CD4-positive, alpha-beta T cell (primary cell): Measurements from ENCODE around the gene MTX3. TPM values are rescaled to one million over a fixed set of nuclear protein-coding genes. Genes with fewer than 3 reads are reported as not detected.

ENCODE experiments used
- ATAC-seq: fragments of 200-7000 bp; cut with Tn5 transposase; one replicate; pipeline ENCODE4 v1.10.0; 2022; ENCODE audit warnings: mild to moderate bottlenecking; ENCODE audit not compliant: poor library complexity
- CTCF ChIA-PET: fragments of 350-600 bp; sonication (Branson Sonifier 250); formaldehyde crosslinking; loops from one replicate; lab custom pipeline; 2021; ENCODE audit warnings: antibody characterized with exemption, inconsistent platforms; lab: Charles Lee
- POLR2A ChIA-PET: fragments of 350-600 bp; sonication (Branson Sonifier 250); formaldehyde crosslinking; loops from one replicate; lab custom pipeline; 2021; ENCODE audit warnings: antibody characterized with exemption, inconsistent platforms; lab: Charles Lee
- DNase-seq, 14 experiments: peaks; one replicate each; pipeline ENCODE4 v3.0.0-alpha.2; 2013 to 2020; ENCODE audit warnings: mixed read lengths in 2 of 14
- H3K27ac ChIP-seq, 2 donors: one replicate each; pipeline versions ENCODE4 v1.5.1 to v1.7.0; 2013; ENCODE audit warnings: low read length in 2 of 2, low read depth in 1 of 2, mild to moderate bottlenecking in 1 of 2
- H3K27me3 ChIP-seq, 2 experiments: 1 replicate in 1 of 2; 2 replicates in 1 of 2; pipeline versions ENCODE4 v1.6.1 to v1.7.0; 2013; ENCODE audit warnings: low read length in 2 of 2, control low read depth in 1 of 2, mild to moderate bottlenecking in 1 of 2, moderate library complexity in 1 of 2; ENCODE audit not compliant: insufficient read depth in 2 of 2, control insufficient read depth in 1 of 2
- H3K36me3 ChIP-seq: one replicate; pipeline ENCODE4 v1.6.1; 2013; ENCODE audit warnings: low read length, control low read depth; ENCODE audit not compliant: insufficient read depth
- H3K4me1 ChIP-seq: one replicate; pipeline ENCODE4 v1.6.1; 2013; ENCODE audit warnings: low read length, control low read depth; ENCODE audit not compliant: insufficient read depth
- H3K4me3 ChIP-seq: one replicate; pipeline ENCODE4 v1.5.1; 2013; ENCODE audit warnings: mild to moderate bottlenecking, low read length, moderate library complexity
- H3K9me3 ChIP-seq, 2 experiments: 1 replicate in 1 of 2; 2 replicates in 1 of 2; pipeline versions ENCODE4 v1.6.1 to v1.7.0; 2013; ENCODE audit warnings: low read length in 2 of 2, mild to moderate bottlenecking in 2 of 2, control low read depth in 1 of 2, moderate library complexity in 1 of 2; ENCODE audit not compliant: control insufficient read depth in 1 of 2, insufficient read depth in 1 of 2
- H3K27ac Mint-ChIP-seq: one replicate; pipeline ENCODE4 v1.8.0; 2020; ENCODE audit warnings: mixed read lengths
- H3K27me3 Mint-ChIP-seq: one replicate; pipeline ENCODE4 v1.8.0; 2021; ENCODE audit warnings: mixed read lengths
- H3K36me3 Mint-ChIP-seq: one replicate; pipeline ENCODE4 v1.8.0; 2021; ENCODE audit warnings: low read depth, mixed read lengths
- H3K4me1 Mint-ChIP-seq: one replicate; pipeline ENCODE4 v1.8.0; 2021; ENCODE audit warnings: low read depth, mixed read lengths
- H3K4me3 Mint-ChIP-seq: one replicate; pipeline ENCODE4 v1.8.0; 2020; ENCODE audit warnings: mild to moderate bottlenecking, mixed read lengths
- H3K9me3 Mint-ChIP-seq: one replicate; pipeline ENCODE4 v1.8.0; 2020; ENCODE audit warnings: mixed read lengths
- CTCF ChIP-seq: fragments of 200-600 bp; IDR thresholded peaks from one replicate; pipeline ENCODE4 v1.8.0; 2022; ENCODE audit warnings: antibody characterized with exemption, mild to moderate bottlenecking
- intact Hi-C, 2 experiments: fragments of 100-400 bp; cut with DNase I in 1 of 2; cut with micrococcal nuclease in 1 of 2; formaldehyde crosslinking; loops; one replicate each; pipeline versions ENCODE4 v1.15.1 to v1.9.0; 2023 to 2025; cut with DNase I, micrococcal nuclease
- total RNA-seq, 174 experiments: library from RNA in 2 of 174; stranded (reverse) in 2 of 174; gene quantifications; one replicate each; pipeline ENCODE4 v1.2.3 and lab custom pipeline; 2021 to 2026

The MTX3 gene
- total RNA-seq, 2 experiments from 2014 or later: 25.6 to 26.5 TPM

- no peaks in the 10 kb centered on the region for H3K4me1 Mint-ChIP-seq
- no peaks in the 10 kb centered on the region for H3K4me1 ChIP-seq
- H3K9me3 ChIP-seq: no peaks in the 10 kb centered on the region
- no peak overlapping the region for H3K4me3 Mint-ChIP-seq
- peaks cover 11% of the 10 kb centered on the region for H3K27me3 Mint-ChIP-seq
- H3K27ac ChIP-seq: no peak overlapping the region
- TF ChIP-seq CTCF: no peak
- POLR2A ChIA-PET: no interaction called here
- no peak overlapping the region for H3K4me3 ChIP-seq
- peaks cover 46% of the 10 kb centered on the region for H3K36me3 Mint-ChIP-seq
- H3K27me3 ChIP-seq: peaks cover 0 to 6% of the 10 kb centered on the region in 2 experiments
- no peaks in the 10 kb centered on the region for H3K9me3 Mint-ChIP-seq
- DNase-seq: no peak
- ATAC-seq: no peak
- H3K36me3 ChIP-seq: peaks cover 15% of the 10 kb centered on the region
- no peak overlapping the region for H3K27ac Mint-ChIP-seq
- intact Hi-C loops: no loop called here
- CTCF ChIA-PET: no interaction called here
These were observed 16.2 kb downstream of the MTX3 start for GRCh38 chr5:79974886-79975285.

GRCh38 chr5:79973996-79974395 lies 17.1 kb downstream of the MTX3 start:
- peaks cover 11% of the 10 kb centered on the region for H3K27me3 Mint-ChIP-seq
- H3K27ac Mint-ChIP-seq: no peak overlapping the region
- no peak for ATAC-seq
- no peak overlapping the region for H3K4me3 Mint-ChIP-seq
- ChIA-PET CTCF (no interaction called here), POLR2A (no interaction called here)
- H3K27ac ChIP-seq: no peak overlapping the region
- H3K9me3 ChIP-seq: no peaks in the 10 kb centered on the region
- no peak overlapping the region for H3K4me3 ChIP-seq
- H3K36me3 ChIP-seq: peaks cover 15% of the 10 kb centered on the region
- intact Hi-C loops: no loop called here
- H3K36me3 Mint-ChIP-seq: peaks cover 39% of the 10 kb centered on the region
- no peak for TF ChIP-seq CTCF
- H3K4me1 ChIP-seq: no peaks in the 10 kb centered on the region
- peaks cover 4 to 6% of the 10 kb centered on the region in 2 experiments for H3K27me3 ChIP-seq
- no peaks in the 10 kb centered on the region for H3K4me1 Mint-ChIP-seq
- no peak for DNase-seq
- no peaks in the 10 kb centered on the region for H3K9me3 Mint-ChIP-seq

GRCh38 chr5:79973511-79973910 lies 17.6 kb downstream of the MTX3 start:
- Mint-ChIP-seq H3K9me3 (no peaks in the 10 kb centered on the region), H3K27me3 (peaks cover 11% of the 10 kb centered on the region), H3K36me3 (peaks cover 34% of the 10 kb centered on the region), H3K4me1 (no peaks in the 10 kb centered on the region), H3K27ac (no peak overlapping the region), H3K4me3 (no peak overlapping the region)
- DNase-seq (no peak), ATAC-seq (no peak)
- H3K27me3 ChIP-seq: peaks cover 4 to 6% of the 10 kb centered on the region in 2 experiments
- intact Hi-C loops: no loop called here
- no peaks in the 10 kb centered on the region for H3K4me1 ChIP-seq
- no peak overlapping the region for H3K4me3 ChIP-seq
- no peaks in the 10 kb centered on the region for H3K9me3 ChIP-seq
- CTCF ChIA-PET: no interaction called here
- no peak for TF ChIP-seq CTCF
- POLR2A ChIA-PET: no interaction called here
- peaks cover 15% of the 10 kb centered on the region for H3K36me3 ChIP-seq
- H3K27ac ChIP-seq: no peak overlapping the region
